SK-N-SH treated with all-trans-retinoic acid at 6 μM for 48 hours (cell line): ENCODE results near the gene NUFIP1.

ENCODE experiments used
- ATAC-seq: fragments of 200-7000 bp; cut with Tn5 transposase; 3 replicates; pipeline ENCODE4 v1.9.1; 2020; ENCODE audit warnings: mild to moderate bottlenecking, moderate library complexity
- ARNTL ChIP-seq: fragments of 450-650 bp; formaldehyde crosslinking; IDR thresholded peaks from 2 replicates; pipeline ENCODE4 v1.5.0; 2020; ENCODE audit warnings: low read depth, mild to moderate bottlenecking, moderate library complexity, borderline replicate concordance
- BACH2 ChIP-seq: fragments of 250-450 bp; sonication (Bioruptor Pico); IDR thresholded peaks from 2 replicates; pipeline ENCODE4 v1.9.0; 2021; ENCODE audit warnings: mild to moderate bottlenecking, borderline replicate concordance
- CREB5 ChIP-seq: fragments of 250-450 bp; sonication (Bioruptor Pico); IDR thresholded peaks from 2 replicates; pipeline ENCODE4 v1.5.1; 2020; ENCODE audit warnings: low read depth, mild to moderate bottlenecking, moderate library complexity
- CSDC2 ChIP-seq: fragments of 250-450 bp; sonication (Bioruptor Pico); IDR thresholded peaks from 2 replicates; pipeline ENCODE4 v1.5.0; 2020; ENCODE audit warnings: mild to moderate bottlenecking, moderate library complexity
- CSRNP3 ChIP-seq: fragments of 250-450 bp; sonication (Bioruptor Pico); IDR thresholded peaks from 2 replicates; pipeline ENCODE4 v1.5.1; 2021; ENCODE audit warnings: mild to moderate bottlenecking, moderate library complexity
- ESRRG ChIP-seq: fragments of 250-450 bp; sonication (Bioruptor Pico); IDR thresholded peaks from 2 replicates; pipeline ENCODE4 v1.6.1; 2021; ENCODE audit warnings: mild to moderate bottlenecking
- GLIS3 ChIP-seq: fragments of 250-450 bp; sonication (Bioruptor Pico); IDR thresholded peaks from 2 replicates; pipeline ENCODE4 v1.5.0; 2020; ENCODE audit warnings: mild to moderate bottlenecking, moderate library complexity
- ISL1 ChIP-seq: fragments of 250-450 bp; sonication (Bioruptor Pico); IDR thresholded peaks from 2 replicates; pipeline ENCODE4 v2.1.2; 2022; ENCODE audit warnings: mild to moderate bottlenecking, moderate library complexity
- OSR1 ChIP-seq: fragments of 250-450 bp; sonication (Bioruptor Pico); IDR thresholded peaks from 2 replicates; pipeline ENCODE4 v1.8.0; 2022; ENCODE audit warnings: moderate library complexity, mild to moderate bottlenecking, inconsistent platforms
- PATZ1 ChIP-seq: fragments of 250-450 bp; sonication (Bioruptor Pico); IDR thresholded peaks from 2 replicates; pipeline ENCODE4 v1.8.0; 2020; ENCODE audit warnings: mild to moderate bottlenecking, moderate library complexity, borderline replicate concordance
- PPARA ChIP-seq: fragments of 250-450 bp; sonication (Bioruptor Pico); IDR thresholded peaks from 2 replicates; pipeline ENCODE4 v1.5.0; 2020; ENCODE audit warnings: mild to moderate bottlenecking, borderline replicate concordance
- RARB ChIP-seq: fragments of 250-450 bp; sonication (Bioruptor Pico); IDR thresholded peaks from 2 replicates; pipeline ENCODE4 v1.8.0; 2021; ENCODE audit warnings: mild to moderate bottlenecking, moderate library complexity
- SNAI2 ChIP-seq: fragments of 250-450 bp; sonication (Bioruptor Pico); IDR thresholded peaks from 2 replicates; pipeline ENCODE4 v1.5.0; 2020; ENCODE audit warnings: mild to moderate bottlenecking, moderate library complexity
- TCF4 ChIP-seq: fragments of 250-450 bp; sonication (Bioruptor Pico); IDR thresholded peaks from 2 replicates; pipeline ENCODE4 v1.8.0; 2021; ENCODE audit warnings: mild to moderate bottlenecking, moderate library complexity, borderline replicate concordance
- TOX ChIP-seq: fragments of 250-450 bp; sonication (Bioruptor Pico); IDR thresholded peaks from 2 replicates; pipeline ENCODE4 v1.8.0; 2021; ENCODE audit warnings: mild to moderate bottlenecking, moderate library complexity, borderline replicate concordance
- TSHZ2 ChIP-seq: fragments of 250-450 bp; sonication (Bioruptor Pico); IDR thresholded peaks from 2 replicates; pipeline ENCODE4 v1.5.0; 2020; ENCODE audit warnings: mild to moderate bottlenecking, moderate library complexity
- ZC3H10 ChIP-seq: fragments of 250-450 bp; sonication (Bioruptor Pico); IDR thresholded peaks from 2 replicates; pipeline ENCODE4 v1.5.1; 2021; ENCODE audit warnings: mild to moderate bottlenecking, moderate library complexity
- ZFP3 ChIP-seq: fragments of 250-450 bp; sonication (Bioruptor Pico); IDR thresholded peaks from 2 replicates; pipeline ENCODE4 v1.5.0; 2020; ENCODE audit warnings: mild to moderate bottlenecking, moderate library complexity
- ZFP30 ChIP-seq: fragments of 450-650 bp; formaldehyde crosslinking; IDR thresholded peaks from 2 replicates; pipeline ENCODE4 v1.5.0; 2022; ENCODE audit warnings: mild to moderate bottlenecking, moderate library complexity
- ZNF565 ChIP-seq: fragments of 450-650 bp; formaldehyde crosslinking; conservative IDR thresholded peaks from 2 replicates; pipeline ENCODE4 v1.5.0; 2020; ENCODE audit warnings: low read depth, mild to moderate bottlenecking, moderate library complexity
- ZNF70 ChIP-seq: fragments of 450-650 bp; formaldehyde crosslinking; IDR thresholded peaks from 2 replicates; pipeline ENCODE4 v1.5.0; 2020; ENCODE audit warnings: mild to moderate bottlenecking, moderate library complexity
- ZNF8 ChIP-seq: fragments of 450-650 bp; formaldehyde crosslinking; IDR thresholded peaks from 2 replicates; pipeline ENCODE4 v1.5.0; 2020; ENCODE audit warnings: mild to moderate bottlenecking, moderate library complexity

The NUFIP1 gene

GRCh38 chr13:44989071-44989889, at the start of gene NUFIP1, which contains the start of gene GPALPP1:
NUFIP1 (minus strand) TSS chr13:44989471; CDS start chr13:44989436, 35 bp downstream.
GPALPP1 (plus strand) TSS chr13:44989538; CDS start chr13:44989655, 117 bp downstream.
- ATAC-seq, result peak; percentile 97
- TF ChIP-seq CREB5 (CRISPR knock-in tag), result no peak
- TF ChIP-seq ZFP3 (CRISPR knock-in tag), result 0 out of 2 replicates have a peak, but pooled peaks have one; percentile 19

- TF ChIP-seq PATZ1 (no peak), TCF4 (CRISPR knock-in tag) (no peak), ZNF565 (CRISPR knock-in tag) (no peak), ISL1 (CRISPR knock-in tag) (no peak), PPARA (CRISPR knock-in tag) (no peak), CSRNP3 (CRISPR knock-in tag) (no peak), BACH2 (CRISPR knock-in tag) (no peak), RARB (CRISPR knock-in tag) (no peak), CSDC2 (no peak), ZC3H10 (no peak), OSR1 (CRISPR knock-in tag) (no peak), ZFP3 (CRISPR knock-in tag) (no peak), SNAI2 (CRISPR knock-in tag) (no peak), GLIS3 (CRISPR knock-in tag) (no peak), ESRRG (CRISPR knock-in tag) (no peak), ARNTL (no peak), CREB5 (CRISPR knock-in tag) (no peak), ZNF8 (no peak)
- no peak for ATAC-seq
Measured at GRCh38 chr13:45036206-45036605, 46.9 kb upstream of the NUFIP1 start.

GRCh38 chr13:45034342-45034741, 45.1 kb upstream of the NUFIP1 start:
- no peak for ATAC-seq
- no peak for TF ChIP-seq ZFP30
- no peak for TF ChIP-seq CSRNP3 (CRISPR knock-in tag)
- no peak for TF ChIP-seq TOX
- TF ChIP-seq ZC3H10, result no peak
- TF ChIP-seq ZNF70 (CRISPR knock-in tag), result no peak
- no peak for TF ChIP-seq BACH2 (CRISPR knock-in tag)
- no peak for TF ChIP-seq SNAI2 (CRISPR knock-in tag)
- TF ChIP-seq CSDC2, result no peak
- TF ChIP-seq GLIS3 (CRISPR knock-in tag), result no peak
- TF ChIP-seq CREB5 (CRISPR knock-in tag), result no peak
- no peak for TF ChIP-seq TSHZ2 (CRISPR knock-in tag)
- no peak for TF ChIP-seq PPARA (CRISPR knock-in tag)
- no peak for TF ChIP-seq RARB (CRISPR knock-in tag)
- no peak for TF ChIP-seq PATZ1
- no peak for TF ChIP-seq ZNF565 (CRISPR knock-in tag)
- TF ChIP-seq OSR1 (CRISPR knock-in tag), result no peak
- TF ChIP-seq ARNTL, result no peak
- no peak for TF ChIP-seq ESRRG (CRISPR knock-in tag)
- TF ChIP-seq ZFP3 (CRISPR knock-in tag), result no peak
